ENCODE results near the gene CCND1. TPM values are rescaled to one million over a fixed set of nuclear protein-coding genes. Genes with fewer than 3 reads are reported as not detected.

Gene CCND1
- total and polyA plus RNA-seq, 2 of the 8 experiments (the other 6 are each of a cell fraction or from before 2014, with no cell fraction given): 64.5 to 170 TPM

DNA sequence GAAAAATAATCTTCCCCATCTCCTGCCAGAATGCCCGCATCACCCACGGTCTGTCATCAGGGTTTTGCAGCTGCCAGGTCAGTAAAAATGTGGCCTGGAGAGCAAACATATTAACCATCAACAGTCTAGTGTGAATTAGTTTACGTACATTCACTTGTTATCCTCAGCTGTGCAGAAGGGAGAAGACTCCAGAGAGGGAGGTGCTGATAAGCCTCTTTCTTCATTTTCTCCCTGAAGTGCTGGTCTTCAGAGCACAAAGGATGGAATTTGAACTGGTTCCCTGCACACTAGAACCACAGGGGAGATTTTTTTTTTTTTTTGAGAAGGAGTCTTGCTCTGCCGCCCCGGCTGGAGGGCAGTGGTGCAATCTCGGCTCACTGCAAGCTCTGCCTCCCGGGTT is 54.6 kb downstream of the CCND1 start:
- no peak overlapping the region for H4K8ac ChIP-seq (ENCODE audit: extremely low read depth, insufficient read depth, low read length)
- no peak overlapping the region for H2BK12ac ChIP-seq (ENCODE audit: low read depth, low read length)
- peaks cover 0 to 16% (median 3%) of the 10 kb centered on the region in 4 experiments; a peak in 2 of 7 replicates for H3K4me1 ChIP-seq (replicated peaks in 1 of 4; ENCODE audit: control insufficient read depth in 3 of 4, insufficient read depth in 4 of 4, low read length in 3 of 4)
- no peak overlapping the region for H4K91ac ChIP-seq (replicated peaks; ENCODE audit: insufficient read length, low read length)
- TF ChIP-seq CBX8 (IDR thresholded peaks at IDR 0.05; ENCODE audit: borderline replicate concordance, low read depth, low read length) (no peak), CREB1 (IDR thresholded peaks at IDR 0.05) (no peak), NANOG (IDR thresholded peaks at IDR 0.05; ENCODE audit: insufficient read depth, low read depth, low read length, poor library complexity, severe bottlenecking) (no peak), RNF2 (IDR thresholded peaks at IDR 0.05; ENCODE audit: borderline replicate concordance, low read depth, low read length, missing control alignments, poor library complexity, severe bottlenecking) (no peak), SIRT6 (IDR thresholded peaks at IDR 0.05; ENCODE audit: low read length) (no peak)
- peaks cover 0 to 10% (median 4%) of the 10 kb centered on the region in 4 experiments; a peak in 3 of 8 replicates for H3K36me3 ChIP-seq (ENCODE audit: control insufficient read depth in 2 of 4, insufficient read depth in 4 of 4, low read length in 3 of 4)
- peak overlapping the region; percentile 57; the same call in 1 of the 2 replicates for H2AK5ac ChIP-seq (ENCODE audit: low read depth, low read length)
- H3K27ac ChIP-seq (ENCODE audit: low read depth, low read length): no peak overlapping the region
- no peak overlapping the region for H3K4ac ChIP-seq (replicated peaks; ENCODE audit: insufficient read length, low read depth, low read length)
- peaks cover 0 to 3% of the 10 kb centered on the region in 2 experiments; a peak in 1 of 4 replicates for H3K9me3 ChIP-seq (ENCODE audit: insufficient read depth in 2 of 2, low read depth in 1 of 2, low read length in 1 of 2)
- H2BK120ac ChIP-seq (replicated peaks; ENCODE audit: low read depth, low read length): no peak overlapping the region
- no peak overlapping the region for H3K4me2 ChIP-seq (ENCODE audit: insufficient read depth in 1 of 2, low read depth in 2 of 2, low read length in 2 of 2)
- H3K23ac ChIP-seq (ENCODE audit: insufficient read length): no peak overlapping the region
- 89% methylated on average over 7 of the region's 7 CpGs; no CpG with 5 or more reads in 1 of the 2 experiments for WGBS, 2 experiments (ENCODE audit: extremely low coverage in 1 of 2, insufficient coverage in 1 of 2, insufficient read length in 1 of 2, insufficient replicate concordance in 2 of 2, low coverage in 1 of 2, low lambda C conversion rate in 2 of 2, missing lambda C conversion rate in 1 of 2)
- no peak overlapping the region for H2BK15ac ChIP-seq (ENCODE audit: low read length)
- no peak for DNase-seq (ENCODE audit: low read depth in 1 of 2, low spot score in 2 of 2)
- POLR2A ChIA-PET (ENCODE audit: partially characterized antibody): interaction anchor here (0.9 to 2.3 kb wide), 4 partner anchors 9 to 46 kb away, joined by 3 to 5 read pairs (median 4); no protein-coding TSS in a partner anchor
- no peak for FAIRE-seq
- H3K23me2 ChIP-seq (ENCODE audit: low read depth, low read length): no peaks in the 10 kb centered on the region
- H3K4me3 ChIP-seq (ENCODE audit: extremely low read depth in 1 of 4, insufficient read depth in 2 of 4, low read depth in 3 of 4, low read length in 4 of 4): no peak overlapping the region
- no peak overlapping the region for H2BK5ac ChIP-seq (ENCODE audit: low read depth, low read length)
- CTCF ChIA-PET (ENCODE audit: partially characterized antibody): interaction anchor here (0.6 to 3.6 kb wide), 4 partner anchors 11 to 110 kb away, joined by 3 to 20 read pairs (median 6); no protein-coding TSS in a partner anchor
- H3K79me2 ChIP-seq (ENCODE audit: control insufficient read depth in 1 of 2, insufficient read depth in 2 of 2, low read length in 2 of 2): no peaks in the 10 kb centered on the region
- H3K18ac ChIP-seq (ENCODE audit: extremely low read depth, low read length): no peak overlapping the region
- no peak overlapping the region for H3K56ac ChIP-seq (replicated peaks; ENCODE audit: insufficient read length, low read depth, low read length)
- H3K14ac ChIP-seq (ENCODE audit: insufficient read length): no peak overlapping the region
- no peaks in the 10 kb centered on the region; a peak in 1 of 7 replicates for H3K27me3 ChIP-seq (replicated peaks in 1 of 4; ENCODE audit: control insufficient read depth in 3 of 4, extremely low read depth in 1 of 4, insufficient read depth in 3 of 4, low read length in 3 of 4)
- H4K5ac ChIP-seq (ENCODE audit: insufficient read length, low read depth, low read length): no peak overlapping the region
- no peak overlapping the region for H2AFZ ChIP-seq (ENCODE audit: low read length)
- no peaks in the 10 kb centered on the region; the same call in 1 of the 2 replicates for H3K79me1 ChIP-seq (ENCODE audit: low read depth, low read length)
- no peak overlapping the region for H2BK20ac ChIP-seq (ENCODE audit: low read length)
- H4K20me1 ChIP-seq (replicated peaks in 1 of 2; ENCODE audit: control insufficient read depth in 1 of 2, insufficient read depth in 2 of 2, low read length in 2 of 2): peaks cover 1 to 5% of the 10 kb centered on the region in 2 experiments
- H3K9ac ChIP-seq (replicated peaks in 1 of 4; ENCODE audit: extremely low read depth in 1 of 4, low read depth in 3 of 4, low read length in 3 of 4): no peak overlapping the region

Measured in H1 (cell line).